SW480 (cell line): Measurements from ENCODE around the gene IMPACT.

Experiments used
- DNase-seq: peaks from one replicate; pipeline ENCODE4 v3.0.0-alpha.2; 2016; ENCODE audit warnings: low spot score

The IMPACT gene

GRCh38 chr18:24426073-24426397 is 435 bp upstream of the IMPACT start:
- DNase-seq: no peak

DNA sequence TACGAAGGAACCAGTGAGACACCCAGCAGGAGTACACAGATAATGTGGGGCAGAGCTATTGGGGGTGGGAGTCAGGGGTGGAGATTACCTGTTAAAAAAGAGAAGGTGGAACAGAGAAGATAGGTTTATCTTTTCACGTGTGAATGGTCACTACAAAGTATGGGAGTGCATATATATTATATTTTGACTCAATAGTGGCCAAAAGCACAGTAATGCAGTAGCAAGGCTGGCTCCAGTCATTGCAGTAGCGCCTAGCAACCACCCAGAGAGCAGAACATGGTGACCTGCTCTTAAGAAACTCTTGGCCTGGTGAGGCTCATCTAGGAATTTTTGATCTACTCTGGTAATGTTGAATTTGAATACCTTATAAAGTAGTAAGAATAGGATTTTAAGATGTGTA is 1.0 kb downstream of the IMPACT start:
- DNase-seq: peak; percentile 17

DNA sequence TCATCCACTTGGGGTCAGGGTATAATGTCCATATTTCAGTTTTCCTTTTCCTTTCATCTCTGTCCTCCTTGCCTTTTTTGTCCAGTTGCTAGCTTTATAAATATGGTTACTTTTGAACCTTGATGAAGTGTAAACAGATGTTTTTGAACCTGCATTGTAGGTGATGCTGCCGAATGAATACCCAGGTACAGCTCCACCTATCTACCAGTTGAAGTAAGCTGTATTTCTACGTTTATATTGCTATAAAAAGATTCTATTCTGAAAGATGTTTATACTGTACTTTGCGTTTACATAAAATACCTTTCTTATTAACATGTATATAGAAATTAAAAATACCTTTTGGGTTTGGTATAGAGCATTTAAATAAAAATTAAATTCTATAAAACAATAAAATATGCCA is 2.2 kb downstream of the IMPACT start:
- no peak for DNase-seq

DNA sequence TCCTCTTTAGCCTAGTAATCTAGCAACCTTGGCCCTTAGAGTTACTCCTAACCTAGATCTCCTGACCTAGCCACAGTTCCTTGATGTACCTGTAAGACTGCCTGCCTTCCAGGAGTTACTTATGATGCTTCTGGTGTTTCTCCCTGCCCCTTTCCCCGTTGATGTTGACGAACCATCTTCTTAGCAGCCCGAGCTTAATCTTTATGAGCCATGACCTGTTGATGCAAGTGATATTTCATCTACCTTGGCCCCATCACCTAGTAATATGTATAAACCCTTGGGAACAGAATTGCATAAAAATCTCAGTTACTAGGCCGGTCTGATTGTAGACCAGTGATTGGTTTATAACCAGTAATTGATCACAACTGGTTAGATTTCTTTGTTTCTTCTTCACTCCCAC is 2.7 kb downstream of the IMPACT start:
- no peak for DNase-seq

DNA sequence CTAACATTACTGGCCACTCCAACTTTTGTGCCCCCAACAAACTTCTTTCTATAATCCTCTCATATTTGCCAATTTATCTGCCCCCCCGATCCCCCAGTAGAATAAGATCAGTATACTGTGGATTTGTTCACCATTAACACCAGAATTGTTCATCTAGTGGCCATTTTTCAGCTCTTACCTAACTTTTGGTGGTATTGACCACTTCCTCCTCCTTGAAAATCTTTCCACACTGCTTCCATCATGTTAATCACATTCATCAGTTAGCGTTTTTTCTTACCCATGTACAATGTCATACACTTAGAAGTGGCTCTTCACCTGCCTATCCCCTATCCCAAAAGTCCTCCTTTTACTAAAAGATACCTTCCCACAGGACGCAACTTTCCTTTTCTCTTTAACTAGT is 6.1 kb downstream of the IMPACT start:
- no peak for DNase-seq

DNA sequence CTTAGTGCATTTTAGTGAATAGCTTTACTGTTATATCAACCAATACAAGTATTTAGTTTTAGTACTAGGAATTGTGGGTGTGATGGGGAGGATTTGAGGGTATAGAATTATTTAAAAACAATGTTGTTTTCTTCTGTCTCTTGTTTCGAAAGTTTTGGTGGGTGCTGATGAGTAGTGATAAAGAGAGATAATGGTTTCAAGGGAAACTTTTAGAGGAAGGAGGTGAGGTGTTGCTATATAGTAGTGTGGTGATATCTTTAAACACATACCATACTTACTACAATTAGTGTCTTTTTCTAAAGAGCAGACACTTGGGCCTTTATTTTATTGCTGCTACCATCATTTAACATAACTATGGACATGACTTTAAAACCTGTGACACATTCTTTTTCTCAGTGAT is 10.5 kb downstream of the IMPACT start:
- no peak for DNase-seq

DNA sequence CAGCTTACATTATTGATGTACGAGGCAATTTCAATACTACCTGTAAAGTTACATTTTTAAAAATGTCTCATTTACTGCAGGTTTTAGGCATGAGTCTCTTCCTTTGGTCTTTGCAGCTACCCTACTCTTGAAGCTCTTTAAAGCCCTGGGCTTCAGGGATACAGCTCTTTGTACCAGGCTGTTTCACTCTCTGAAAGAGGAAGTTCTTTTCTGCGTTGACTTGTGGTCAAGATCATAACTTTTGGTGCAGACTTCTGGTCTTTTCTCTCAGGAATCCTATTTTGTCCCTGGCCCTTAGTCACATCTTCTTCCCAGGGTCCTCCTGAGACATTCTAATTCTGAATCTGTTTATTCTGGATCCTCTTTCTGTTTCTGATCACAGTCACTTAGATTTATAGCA is 17.4 kb downstream of the IMPACT start:
- DNase-seq: no peak

- no peak for DNase-seq
Observed at GRCh38 chr18:24446453-24446852, 20.0 kb downstream of the IMPACT start.

- DNase-seq: peak; percentile 9
Observed at GRCh38 chr18:24446953-24447538, 20.6 kb downstream of the IMPACT start.

DNA sequence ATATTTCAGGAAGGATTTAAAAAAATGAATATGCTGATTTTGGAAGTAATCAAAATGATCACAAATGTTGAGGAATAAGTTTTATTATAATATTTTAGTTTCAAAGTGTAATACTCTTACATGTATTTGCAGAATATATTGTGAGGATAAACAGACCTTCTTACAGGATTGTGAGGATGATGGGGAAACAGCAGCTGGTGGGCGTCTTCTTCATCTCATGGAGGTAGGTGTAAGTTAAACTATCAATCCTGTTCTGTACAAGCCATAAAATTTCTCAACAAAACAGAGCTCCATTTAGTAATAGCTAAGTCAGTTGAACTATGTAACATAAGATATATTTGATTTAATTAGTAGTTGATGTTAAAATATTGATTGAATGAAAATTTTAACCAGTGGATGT is 21.5 kb downstream of the IMPACT start:
- no peak for DNase-seq

DNA sequence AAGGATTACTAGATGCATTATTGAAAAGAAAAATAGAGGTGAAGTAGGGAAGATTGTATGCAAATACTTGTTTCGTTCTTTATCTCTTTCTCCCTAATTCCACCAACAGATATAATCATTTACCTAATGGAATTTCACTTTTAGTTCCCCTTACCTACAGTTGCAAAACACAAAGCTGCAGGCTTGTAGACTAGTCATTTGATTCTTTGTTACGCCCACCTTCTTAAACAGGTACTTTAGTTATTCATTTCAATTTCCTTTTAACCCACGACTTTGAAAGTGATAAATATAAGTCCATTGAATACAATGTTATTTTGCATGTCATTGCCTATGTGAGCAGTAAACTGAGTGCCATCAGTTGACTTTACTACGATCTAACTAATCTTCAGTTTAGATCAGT is 30.1 kb downstream of the IMPACT start:
- no peak for DNase-seq

GRCh38 chr18:24459772-24460171 is 33.3 kb downstream of the IMPACT start:
- no peak for DNase-seq

GRCh38 chr18:24460388-24460787 is 33.9 kb downstream of the IMPACT start, which contains the start of gene HRH4:
Gene HRH4, plus strand, starts transcription at chr18:24460637. Its CDS starts 92 bp downstream, at chr18:24460729.
- DNase-seq: no peak

DNA sequence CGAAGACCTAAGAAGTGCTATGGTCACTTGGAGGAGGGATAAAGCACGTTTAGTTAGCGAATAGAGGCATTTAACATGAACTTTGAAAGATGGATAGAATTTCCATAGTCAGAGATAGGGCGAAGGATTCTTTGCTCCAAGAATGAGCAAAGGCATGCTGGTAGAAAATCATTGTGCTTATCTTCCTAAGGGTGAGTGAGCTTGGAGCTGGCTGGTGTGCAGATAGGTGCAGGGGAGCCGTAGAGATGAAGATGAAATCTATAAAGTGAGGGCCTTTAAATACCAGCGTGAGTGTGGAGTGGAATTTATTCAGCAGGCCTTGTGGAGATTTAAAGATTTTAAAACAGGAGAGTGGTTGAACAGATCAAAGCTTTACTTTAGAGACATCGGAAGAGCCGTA is 35.5 kb downstream of the IMPACT start:
- DNase-seq: no peak

DNA sequence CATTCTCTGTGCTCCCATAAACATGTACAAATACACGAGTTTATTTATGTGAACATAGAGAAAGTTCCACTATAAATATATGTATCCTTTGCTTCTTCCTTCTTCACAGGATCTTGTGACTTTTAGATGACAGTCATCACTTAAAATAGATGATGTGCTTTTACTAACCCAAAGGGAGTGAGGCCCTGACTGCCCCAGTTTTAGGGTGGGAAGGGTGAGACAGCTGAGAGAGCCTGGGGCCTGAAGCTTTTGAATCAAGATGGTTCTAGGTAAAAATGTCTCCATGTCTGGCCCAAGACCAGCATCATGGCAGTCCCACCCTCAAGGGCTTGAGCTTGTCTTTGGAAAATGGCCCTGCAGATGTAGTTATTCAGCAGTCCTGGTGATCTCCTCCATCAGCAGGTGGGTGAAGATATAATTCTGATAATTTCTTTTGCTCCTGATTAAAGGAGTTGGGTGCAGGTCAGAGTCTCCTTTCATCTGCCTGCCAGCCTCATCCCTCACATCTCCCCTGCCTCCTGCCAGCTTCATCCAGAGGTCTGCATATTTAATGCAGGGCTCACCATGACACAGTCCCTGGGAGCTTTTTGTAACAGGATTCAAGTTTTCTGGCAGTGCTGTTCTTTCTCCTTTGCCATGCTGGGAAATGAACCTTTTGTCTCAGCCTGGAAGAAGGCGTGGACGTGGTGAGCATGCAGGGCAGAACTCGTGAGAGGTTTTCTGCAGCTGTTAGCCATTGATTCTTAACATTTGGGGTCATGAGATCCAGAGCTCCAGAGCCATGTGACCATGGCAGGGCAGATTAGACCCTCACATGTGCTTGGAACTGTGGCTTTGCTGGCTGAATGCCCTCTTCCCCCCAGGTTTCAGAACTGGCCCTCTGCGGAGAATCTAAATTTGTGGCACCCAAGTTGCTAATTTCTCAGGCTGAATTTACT is 36.6 kb downstream of the IMPACT start:
- no peak for DNase-seq

DNA sequence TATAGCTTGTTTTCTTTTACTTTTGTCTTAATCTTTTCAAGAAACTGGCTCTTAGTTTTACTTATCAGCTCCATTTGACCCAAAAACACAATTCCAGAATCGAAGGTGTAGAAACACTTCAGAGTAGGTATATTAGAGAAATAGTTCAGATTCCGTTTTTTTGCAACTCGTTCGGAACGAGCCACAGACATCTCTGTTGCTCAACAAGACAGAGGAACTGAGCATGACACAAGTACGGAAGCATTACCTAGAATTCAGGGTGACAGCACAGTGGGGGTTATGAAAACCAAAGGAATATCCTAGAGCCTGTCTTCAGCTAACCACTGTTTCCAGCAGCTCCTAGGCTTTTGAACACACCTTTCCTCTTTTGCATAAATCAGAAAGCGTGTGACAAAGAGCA is 39.0 kb downstream of the IMPACT start:
- DNase-seq: no peak

DNA sequence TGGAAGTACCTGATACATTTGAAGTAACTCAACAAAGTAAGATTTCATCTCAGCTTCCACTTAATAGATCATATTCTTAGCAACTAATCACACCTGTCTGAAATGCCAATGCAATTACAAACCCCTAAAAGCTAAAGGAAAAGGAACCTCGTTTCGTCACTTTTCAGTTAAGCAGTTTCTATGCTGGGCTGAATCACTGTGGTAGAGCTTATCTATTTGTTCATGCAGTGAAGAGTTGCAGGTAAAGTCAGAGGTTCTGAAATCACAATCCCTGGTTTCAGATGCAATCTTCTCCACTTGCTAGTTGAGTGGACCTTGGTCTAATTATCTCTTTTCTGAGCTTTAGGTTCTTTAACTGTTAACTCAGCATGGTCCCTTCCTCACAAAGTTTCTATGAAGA is 40.3 kb downstream of the IMPACT start:
- no peak for DNase-seq

GRCh38 chr18:24470022-24470618 is 43.6 kb downstream of the IMPACT start:
- DNase-seq: no peak

DNA sequence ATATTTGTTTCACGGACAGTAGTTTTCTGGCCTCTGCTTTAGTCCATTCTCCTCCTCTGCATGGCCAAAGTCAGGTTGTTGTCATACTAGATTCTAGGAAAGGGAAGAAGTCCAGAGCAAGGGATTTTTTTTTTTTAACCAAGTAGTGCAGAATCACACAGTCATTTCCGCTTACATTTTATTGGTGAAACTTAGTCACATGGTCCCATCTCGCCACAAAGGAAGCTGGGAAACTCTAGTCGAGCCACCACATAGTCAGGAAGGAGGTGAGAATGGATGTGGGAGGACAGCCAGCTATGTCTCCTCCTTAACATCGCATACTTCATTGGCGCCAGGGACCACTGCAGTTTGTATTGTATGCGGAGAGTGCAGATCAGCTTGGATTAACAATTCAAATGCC is 44.3 kb downstream of the IMPACT start:
- DNase-seq: no peak

DNA sequence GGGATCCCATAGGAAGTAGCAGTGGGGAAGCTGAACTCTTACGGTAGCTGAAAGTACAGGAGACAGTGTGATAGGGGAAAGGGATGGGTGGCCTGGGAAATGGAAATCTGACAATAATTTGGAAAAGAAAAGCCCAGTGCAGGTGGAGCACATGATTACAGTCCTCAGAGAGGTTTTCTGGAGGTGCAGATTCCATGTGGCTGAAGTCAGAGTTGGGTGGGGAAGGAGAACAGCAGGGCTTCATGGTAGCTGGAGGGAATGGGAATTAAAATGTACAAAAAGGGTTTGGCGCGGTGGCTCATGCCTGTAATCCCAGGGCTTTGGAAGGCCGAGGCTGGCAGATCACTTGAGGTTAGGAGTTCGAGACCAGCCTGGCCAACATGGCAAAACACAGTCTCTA is 46.1 kb downstream of the IMPACT start:
- no peak for DNase-seq

DNA sequence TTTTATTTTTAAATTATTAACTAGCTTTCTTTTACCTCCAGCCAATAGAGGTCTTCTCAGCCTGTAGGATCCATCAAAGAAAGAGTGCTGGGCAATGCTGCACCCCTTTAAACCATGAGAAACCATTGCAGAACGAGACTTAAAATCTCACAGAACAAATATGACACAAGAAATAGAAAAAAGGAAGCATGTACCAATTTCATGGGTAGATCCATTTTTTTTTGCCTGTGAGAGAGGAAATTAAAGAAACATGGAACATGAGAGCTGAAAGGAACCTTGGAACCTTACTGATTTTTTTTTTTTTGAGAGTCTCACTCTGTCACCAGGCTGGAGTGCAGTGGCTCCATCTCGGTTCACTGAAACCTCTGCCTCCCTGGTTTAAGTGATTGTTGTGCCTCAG is 47.9 kb downstream of the IMPACT start:
- DNase-seq: no peak

DNA sequence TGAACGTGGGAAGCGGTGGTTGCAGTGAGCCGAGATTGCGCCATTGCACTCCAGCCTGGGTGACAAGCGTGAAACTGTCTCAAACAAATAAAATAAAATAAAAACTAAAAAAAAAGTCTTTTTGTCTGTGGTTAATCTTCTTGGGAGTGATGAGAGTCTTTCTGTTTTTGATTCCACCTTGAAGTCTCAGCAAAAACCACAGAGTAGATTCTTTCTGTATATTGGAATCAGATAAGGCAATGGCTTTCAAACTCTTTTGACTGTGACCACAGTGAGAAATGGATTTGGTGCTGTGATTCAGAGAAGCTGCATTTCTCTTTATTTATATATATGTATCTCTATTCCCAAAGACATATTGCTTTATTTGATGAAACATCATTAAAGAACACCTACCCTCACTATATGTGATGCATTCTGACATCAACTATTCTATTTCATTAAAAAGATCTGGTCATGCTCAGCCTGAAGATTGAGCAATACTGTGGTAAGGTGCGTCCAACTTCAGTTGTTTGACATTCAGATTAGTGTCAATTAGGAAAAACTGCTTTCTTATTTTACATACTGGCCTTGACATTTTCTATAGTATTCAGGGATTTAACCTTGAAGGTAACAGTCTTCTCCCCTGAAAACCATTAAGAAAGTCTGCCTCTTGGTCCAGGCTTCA is 49.6 kb downstream of the IMPACT start:
- DNase-seq: no peak

DNA sequence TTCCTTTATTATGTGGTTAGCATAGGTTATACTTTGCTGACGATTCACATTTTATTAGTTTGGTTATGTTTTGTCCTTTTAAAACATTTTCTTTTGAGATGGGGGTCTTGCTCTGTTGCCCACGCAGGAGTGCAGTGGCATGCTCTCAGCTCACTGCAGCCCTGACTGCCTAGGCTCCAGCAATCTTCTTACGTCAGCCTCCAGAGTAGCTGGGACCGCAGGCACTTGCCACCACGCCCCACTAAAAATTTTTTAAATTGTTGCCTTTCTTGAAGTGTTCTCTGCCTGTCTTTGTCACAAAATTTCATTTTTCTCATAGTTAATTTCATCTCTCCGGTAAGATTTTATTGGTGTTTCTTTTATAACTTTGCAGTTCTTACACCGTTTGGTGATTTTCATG is 52.9 kb downstream of the IMPACT start:
- no peak for DNase-seq
